Activated CD4-positive, alpha-beta T cell treated with anti-CD3 and anti-CD28 coated beads, Interleukin-2, amount 50 U/mL, for 24 hours (primary cell): Measurements from ENCODE around the gene MYO18B.

Source experiments
- DNase-seq, 2 donors: peaks; one replicate each; pipeline ENCODE4 v3.0.0-alpha.2; 2020; ENCODE audit warnings: low read depth in 1 of 2, low spot score in 1 of 2

MYO18B gene

DNA sequence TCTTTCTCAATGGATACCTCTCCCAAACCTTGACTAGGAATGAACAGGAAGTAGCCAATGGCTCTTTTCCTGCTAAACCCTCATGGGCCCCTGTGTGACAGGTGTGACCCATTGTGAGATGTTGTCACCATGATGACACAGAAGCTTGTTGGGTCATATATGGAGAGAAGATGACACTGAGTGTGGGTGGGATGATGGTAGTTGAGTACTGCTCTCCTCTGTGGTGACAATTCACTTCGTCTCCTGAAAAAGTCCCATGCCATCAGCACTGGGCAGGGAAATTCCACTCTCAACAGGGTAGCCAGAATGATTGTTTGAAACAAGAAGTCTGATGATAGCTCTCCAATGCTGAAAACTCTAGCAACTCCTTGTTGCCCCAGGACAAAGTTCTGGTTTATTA lies 333.3 kb downstream of the MYO18B start:
- no peak for DNase-seq

DNA sequence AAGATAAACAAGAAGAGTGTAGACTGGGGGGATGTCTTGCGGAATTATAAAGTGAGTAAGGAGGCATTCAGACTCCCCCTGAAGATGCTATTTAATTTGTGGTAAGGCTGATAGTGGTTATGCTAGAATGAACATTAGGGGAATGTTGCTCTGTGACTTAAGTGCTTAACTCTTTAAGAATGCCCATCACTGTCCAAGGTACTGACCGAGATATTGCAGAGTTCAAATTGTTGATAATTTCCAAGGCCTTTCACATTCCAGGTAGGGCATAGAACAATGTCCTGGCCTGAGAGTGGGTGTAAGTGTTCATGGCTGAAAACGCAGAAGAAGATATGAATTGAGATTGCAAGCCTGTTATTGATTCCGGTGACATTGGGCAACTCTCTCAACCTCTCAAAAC lies 337.0 kb downstream of the MYO18B start:
- no peak for DNase-seq
